Ureter (tissue), 1 donor: Measurements from ENCODE around the gene ADIPOR1. TPM values are rescaled to one million over a fixed set of nuclear protein-coding genes. Genes with fewer than 3 reads are reported as not detected.
"Not testable (repeated sequence)": the region's sequence is repeated elsewhere in the genome, so short reads cannot be mapped to it uniquely, and the experiment has no call there.

Source experiments
- DNase-seq: peaks from one replicate; pipeline ENCODE4 v3.0.0-alpha.2; 2020; ENCODE audit warnings: low spot score
- total RNA-seq: library from RNA; stranded (reverse); gene quantifications from one replicate; pipeline ENCODE4 v1.2.4, GENCODE V29; 2023
- donor health status: DM: yes; HTN: yes; CAD: no.

ADIPOR1 gene
- total RNA-seq, 1 donor from 2014 or later: 86.0 TPM

- DNase-seq: no peak
Measured at GRCh38 chr1:202938287-202938925, 19.7 kb downstream of the ADIPOR1 start.

- not testable (repeated sequence) for DNase-seq
Measured at GRCh38 chr1:202936409-202936808, 21.7 kb downstream of the ADIPOR1 start.

GRCh38 chr1:202935844-202936243 lies 22.3 kb downstream of the ADIPOR1 start:
- no peak for DNase-seq

GRCh38 chr1:202934755-202935154 lies 23.4 kb downstream of the ADIPOR1 start:
- DNase-seq: no peak

GRCh38 chr1:202932476-202932875 lies 25.6 kb downstream of the ADIPOR1 start:
- no peak for DNase-seq

- DNase-seq: peak; percentile 98
Measured at GRCh38 chr1:202926581-202927491, 31.3 kb downstream of the ADIPOR1 start, which contains the start of gene KLHL12. TSS of gene KLHL12 (minus strand) at chr1:202927234. CDS start at chr1:202925162, 2,072 bp downstream.

GRCh38 chr1:202923533-202923932 lies 34.6 kb downstream of the ADIPOR1 start:
- no peak for DNase-seq

- no peak for DNase-seq
Measured at GRCh38 chr1:202919615-202920014, 38.5 kb downstream of the ADIPOR1 start.

- DNase-seq: no peak
Measured at GRCh38 chr1:202915146-202915545, 43.0 kb downstream of the ADIPOR1 start.

GRCh38 chr1:202912476-202912875 lies 45.6 kb downstream of the ADIPOR1 start:
- not testable (repeated sequence) for DNase-seq

- DNase-seq: no peak
Measured at GRCh38 chr1:202909494-202909893, 48.6 kb downstream of the ADIPOR1 start.

GRCh38 chr1:202908998-202909397 lies 49.1 kb downstream of the ADIPOR1 start:
- DNase-seq: no peak

GRCh38 chr1:202905331-202905730 lies 52.8 kb downstream of the ADIPOR1 start:
- DNase-seq: no peak

GRCh38 chr1:202903808-202904207 lies 54.3 kb downstream of the ADIPOR1 start:
- DNase-seq: not testable (repeated sequence)

GRCh38 chr1:202901555-202901954 lies 56.6 kb downstream of the ADIPOR1 start:
- DNase-seq: no peak

- no peak for DNase-seq
Measured at GRCh38 chr1:202892501-202892900, 65.6 kb downstream of the ADIPOR1 start.

Other genes with a start within 250 kb of the ADIPOR1 start
- not detected for gene SYT2, start 247.9 kb downstream of the ADIPOR1 start, total RNA-seq
- gene KDM5B, start 149.9 kb downstream of the ADIPOR1 start, total RNA-seq: 139 TPM
- gene PCAT6, start 147.4 kb downstream of the ADIPOR1 start, total RNA-seq: 2.6 TPM
- gene RABIF, start 69.2 kb downstream of the ADIPOR1 start, total RNA-seq: 6.9 TPM
- 35.4 TPM for gene KLHL12, start 31.1 kb downstream of the ADIPOR1 start, total RNA-seq
- 142 TPM for gene CYB5R1, start 8.9 kb upstream of the ADIPOR1 start, total RNA-seq
- 50.7 TPM for gene TMEM183A, start 49.1 kb upstream of the ADIPOR1 start, total RNA-seq
- 2.4 TPM for gene PPFIA4, start 68.2 kb upstream of the ADIPOR1 start, total RNA-seq
- gene MYOG, start 127.7 kb upstream of the ADIPOR1 start, total RNA-seq: not detected
- 1.5 TPM for gene ADORA1, start 169.4 kb upstream of the ADIPOR1 start, total RNA-seq
- gene MYBPH, start 217.5 kb upstream of the ADIPOR1 start, total RNA-seq: not detected
- 8.8 TPM for gene CHI3L1, start 228.4 kb upstream of the ADIPOR1 start, total RNA-seq